Measurements from ENCODE around the gene EPHA6. TPM values are rescaled to one million over a fixed set of nuclear protein-coding genes. Genes with fewer than 3 reads are reported as not detected.

Gene EPHA6
- total and polyA plus RNA-seq, 12 donors, result 0.21 to 0.88 (median 0.59) TPM; not detected in 3

GRCh38 chr3:97793420-97794019 lies 979.1 kb downstream of the EPHA6 start:
- Histone ChIP-seq H3K4me1 (no peaks in the 10 kb centered on the region), H3K27ac (no peak overlapping the region), H3K27me3 (no peaks in the 10 kb centered on the region), H3K4me3 (no peak overlapping the region), H3K36me3 (peaks cover 0 to 22% (median 0%) of the 10 kb centered on the region in 9 donors), H3K9me3 (no peaks in the 10 kb centered on the region)
- TF ChIP-seq, protein P1, sequence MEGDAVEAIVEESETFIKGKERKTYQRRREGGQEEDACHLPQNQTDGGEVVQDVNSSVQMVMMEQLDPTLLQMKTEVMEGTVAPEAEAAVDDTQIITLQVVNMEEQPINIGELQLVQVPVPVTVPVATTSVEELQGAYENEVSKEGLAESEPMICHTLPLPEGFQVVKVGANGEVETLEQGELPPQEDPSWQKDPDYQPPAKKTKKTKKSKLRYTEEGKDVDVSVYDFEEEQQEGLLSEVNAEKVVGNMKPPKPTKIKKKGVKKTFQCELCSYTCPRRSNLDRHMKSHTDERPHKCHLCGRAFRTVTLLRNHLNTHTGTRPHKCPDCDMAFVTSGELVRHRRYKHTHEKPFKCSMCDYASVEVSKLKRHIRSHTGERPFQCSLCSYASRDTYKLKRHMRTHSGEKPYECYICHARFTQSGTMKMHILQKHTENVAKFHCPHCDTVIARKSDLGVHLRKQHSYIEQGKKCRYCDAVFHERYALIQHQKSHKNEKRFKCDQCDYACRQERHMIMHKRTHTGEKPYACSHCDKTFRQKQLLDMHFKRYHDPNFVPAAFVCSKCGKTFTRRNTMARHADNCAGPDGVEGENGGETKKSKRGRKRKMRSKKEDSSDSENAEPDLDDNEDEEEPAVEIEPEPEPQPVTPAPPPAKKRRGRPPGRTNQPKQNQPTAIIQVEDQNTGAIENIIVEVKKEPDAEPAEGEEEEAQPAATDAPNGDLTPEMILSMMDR (IDR thresholded peaks at IDR 0.05), result peak; percentile 72 to 92 (median 85)
- intact Hi-C loops (cut with DNase I), result loop anchor here in 9 of 10 donors (1.0 to 10.0 kb wide), 7 partner anchors 121 to 230 kb away; no protein-coding TSS in a partner anchor
- DNase-seq, result peak in 1 of 2 donors; percentile 10
- ATAC-seq, result peak in 1 of 8 donors; percentile 47

DNA sequence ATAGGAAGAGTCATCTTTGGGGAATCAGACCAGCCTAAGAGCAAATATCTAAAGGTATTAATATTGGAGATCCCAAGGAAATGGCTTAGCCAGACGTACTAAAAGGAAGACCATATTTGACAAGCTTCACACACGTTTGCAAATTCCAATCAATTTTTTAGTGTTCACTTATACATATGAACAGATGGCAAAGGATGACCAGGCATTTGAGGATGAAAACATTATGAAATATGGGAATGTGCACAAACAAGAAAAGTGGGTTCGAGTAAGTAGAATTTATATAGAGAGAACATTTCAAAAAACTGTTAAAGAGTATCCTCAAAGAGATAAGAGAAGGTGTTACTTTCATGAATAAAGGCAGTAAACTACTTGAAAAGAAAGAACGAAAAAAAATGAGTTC lies 981.6 kb downstream of the EPHA6 start:
- Histone ChIP-seq H3K27me3 (no peaks in the 10 kb centered on the region), H3K9me3 (no peaks in the 10 kb centered on the region), H3K4me3 (no peak overlapping the region), H3K27ac (no peak overlapping the region), H3K4me1 (no peaks in the 10 kb centered on the region), H3K36me3 (peaks cover 0 to 18% (median 0%) of the 10 kb centered on the region in 9 donors)
- 89 to 90% methylated on average over 4 of the region's 4 CpGs for WGBS, 2 donors
- TF ChIP-seq, protein P1 (IDR thresholded peaks at IDR 0.05), result no peak
- DNase-seq (no peak), ATAC-seq (no peak)
- intact Hi-C loops (cut with DNase I), result loop anchor here in 3 of 10 donors (1.0 to 10.0 kb wide), 3 partner anchors 119 to 227 kb away; no protein-coding TSS in a partner anchor
